HCEC 1CT (cell line): ENCODE results near the gene LILRA5.
"Not testable (repeated sequence)": the region's sequence is repeated elsewhere in the genome, so short reads cannot be mapped to it uniquely, and the experiment has no call there.

Experiments
- DNase-seq: peaks from one replicate; pipeline ENCODE4 v3.0.0-alpha.2; 2017

The LILRA5 gene

GRCh38 chr19:54299515-54299914 is 13.5 kb downstream of the LILRA5 start:
- no peak for DNase-seq

GRCh38 chr19:54299126-54299498 is 13.9 kb downstream of the LILRA5 start:
- DNase-seq: no peak

GRCh38 chr19:54298357-54299125 is 14.4 kb downstream of the LILRA5 start:
- DNase-seq: no peak

- peak; percentile 3 for DNase-seq
These were observed 15.1 kb downstream of the LILRA5 start for GRCh38 chr19:54297759-54298305.

- DNase-seq: no peak
These were observed 18.4 kb downstream of the LILRA5 start for GRCh38 chr19:54294539-54294938.

GRCh38 chr19:54289160-54289559 is 23.8 kb downstream of the LILRA5 start:
- DNase-seq: not testable (repeated sequence)

- peak; percentile 29 for DNase-seq
These were observed 25.5 kb downstream of the LILRA5 start for GRCh38 chr19:54287456-54287855.

GRCh38 chr19:54286283-54286682 is 26.7 kb downstream of the LILRA5 start:
- not testable (repeated sequence) for DNase-seq

- DNase-seq: not testable (repeated sequence)
These were observed 27.4 kb downstream of the LILRA5 start for GRCh38 chr19:54285427-54286056.

GRCh38 chr19:54282686-54283470 is 30.1 kb downstream of the LILRA5 start:
- no peak for DNase-seq

- DNase-seq: not testable (repeated sequence)
These were observed 31.3 kb downstream of the LILRA5 start for GRCh38 chr19:54281729-54282075.

GRCh38 chr19:54281007-54281728 is 31.8 kb downstream of the LILRA5 start, which contains the start of gene LILRB2:
TSS of gene LILRB2 (minus strand) at chr19:54281110. CDS start at chr19:54280496, 614 bp downstream.
- DNase-seq: no peak

GRCh38 chr19:54280441-54280840 is 32.5 kb downstream of the LILRA5 start:
- DNase-seq: not testable (repeated sequence)

- DNase-seq: not testable (repeated sequence)
These were observed 32.9 kb downstream of the LILRA5 start for GRCh38 chr19:54280025-54280424.

- no peak for DNase-seq
These were observed 33.5 kb downstream of the LILRA5 start for GRCh38 chr19:54279406-54279962.

- DNase-seq: not testable (repeated sequence)
These were observed 34.3 kb downstream of the LILRA5 start for GRCh38 chr19:54278571-54279195.

GRCh38 chr19:54278056-54278455 is 34.9 kb downstream of the LILRA5 start:
- DNase-seq: not testable (repeated sequence)

GRCh38 chr19:54277111-54277615 is 35.8 kb downstream of the LILRA5 start:
- not testable (repeated sequence) for DNase-seq

- no peak for DNase-seq
These were observed 37.0 kb downstream of the LILRA5 start for GRCh38 chr19:54275951-54276350.

GRCh38 chr19:54274516-54274915 is 38.5 kb downstream of the LILRA5 start:
- not testable (repeated sequence) for DNase-seq

GRCh38 chr19:54273821-54274220 is 39.1 kb downstream of the LILRA5 start:
- DNase-seq: no peak
